B cell (primary cell): ENCODE measurements around the gene TMEM86A. TPM values are rescaled to one million over a fixed set of nuclear protein-coding genes. Genes with fewer than 3 reads are reported as not detected.

Experiments used
- ATAC-seq: fragments of 200-7000 bp; cut with Tn5 transposase; one replicate; pipeline ENCODE4 v1.10.0; 2021; ENCODE audit warnings: low read depth, mild to moderate bottlenecking, moderate number of reproducible peaks, moderate library complexity
- CTCF ChIA-PET: fragments of 350-600 bp; sonication (Branson Sonifier 250); formaldehyde crosslinking; loops from one replicate; lab custom pipeline; 2021; ENCODE audit warnings: antibody characterized with exemption, inconsistent platforms; lab: Charles Lee
- POLR2A ChIA-PET: fragments of 350-600 bp; sonication (Branson Sonifier 250); formaldehyde crosslinking; loops from one replicate; lab custom pipeline; 2021; ENCODE audit warnings: antibody characterized with exemption; lab: Charles Lee
- DNase-seq: peaks from one replicate; pipeline ENCODE4 v3.0.0; 2013
- H2AFZ ChIP-seq: 2 replicates; pipeline ENCODE4 v1.6.1; 2012; ENCODE audit warnings: mild to moderate bottlenecking, low read depth, low read length; ENCODE audit not compliant: insufficient read depth, poor library complexity, severe bottlenecking
- H3K27ac ChIP-seq, 2 donors: 1 replicate in 1 of 2; 2 replicates in 1 of 2; pipeline ENCODE4 v1.5.1; 2012 to 2013; ENCODE audit warnings: low read length in 2 of 2, mild to moderate bottlenecking in 2 of 2, moderate library complexity in 1 of 2
- H3K27me3 ChIP-seq, 4 experiments: fragments of 200-600 bp in 1 of 4; sonication (generic) in 1 of 4; replicated peaks in 1 of 4; 1 replicate in 2 of 4; 2 replicates in 2 of 4; pipeline versions ENCODE4 v1.6.1 to v1.7.0; 2013 to 2016; ENCODE audit warnings: low read length in 3 of 4, mild to moderate bottlenecking in 2 of 4, mixed read lengths in 1 of 4, moderate library complexity in 1 of 4; ENCODE audit not compliant: insufficient read depth in 4 of 4, control insufficient read depth in 3 of 4; ENCODE audit errors: control extremely low read depth in 1 of 4
- H3K36me3 ChIP-seq, 2 experiments: replicated peaks in 1 of 2; 1 replicate in 1 of 2; 2 replicates in 1 of 2; pipeline versions ENCODE4 v1.6.1 to v1.7.1; 2013; ENCODE audit warnings: low read length in 1 of 2; ENCODE audit not compliant: insufficient read depth in 2 of 2, control insufficient read depth in 1 of 2; ENCODE audit errors: control extremely low read depth in 1 of 2, extremely low read depth in 1 of 2
- H3K4me1 ChIP-seq, 2 donors: fragments of 200-600 bp in 1 of 2; sonication (generic) in 1 of 2; 1 replicate in 1 of 2; 2 replicates in 1 of 2; pipeline versions ENCODE4 v1.5.1 to v1.6.1; 2013 to 2017; ENCODE audit warnings: low read length in 2 of 2; ENCODE audit not compliant: control insufficient read depth in 2 of 2, insufficient read depth in 2 of 2
- H3K4me2 ChIP-seq: replicated peaks from 2 replicates; pipeline ENCODE3; 2012; ENCODE audit warnings: mild to moderate bottlenecking, low read depth, low read length; ENCODE audit not compliant: poor library complexity, severe bottlenecking
- H3K4me3 ChIP-seq, 5 experiments: fragments of 200-600 bp in 1 of 5; sonication (generic) in 1 of 5; 1 replicate in 3 of 5; 2 replicates in 2 of 5; pipeline versions ENCODE4 v1.5.1 to v1.7.0; 2011 to 2016; ENCODE audit warnings: low read length in 4 of 5, mild to moderate bottlenecking in 4 of 5, low read depth in 2 of 5, control low read depth in 1 of 5, moderate library complexity in 1 of 5; ENCODE audit not compliant: insufficient read depth in 1 of 5; ENCODE audit errors: control extremely low read depth in 1 of 5, extremely low read depth in 1 of 5
- H3K79me2 ChIP-seq: fragments of 200-600 bp; sonication (generic); one replicate; pipeline ENCODE4 v1.6.0; 2016; ENCODE audit warnings: low read length; ENCODE audit not compliant: control insufficient read depth, insufficient read depth
- H3K9ac ChIP-seq: fragments of 200-600 bp; sonication (generic); 2 replicates; pipeline ENCODE4 v1.6.1; 2017; ENCODE audit warnings: mild to moderate bottlenecking, low read length, moderate library complexity
- H3K9me3 ChIP-seq, 3 donors: one replicate each; pipeline versions ENCODE4 v1.6.1 to v1.7.1; 2013; ENCODE audit warnings: low read length in 2 of 3; ENCODE audit not compliant: control insufficient read depth in 2 of 3, insufficient read depth in 1 of 3; ENCODE audit errors: control extremely low read depth in 1 of 3
- H4K20me1 ChIP-seq: 2 replicates; pipeline ENCODE4 v1.6.0; 2012; ENCODE audit warnings: mild to moderate bottlenecking, low read length; ENCODE audit not compliant: insufficient read depth, control insufficient read depth, poor library complexity, severe bottlenecking
- H3K27ac Mint-ChIP-seq: one replicate; pipeline ENCODE4 v1.8.0; 2021; ENCODE audit warnings: mixed read lengths
- H3K27me3 Mint-ChIP-seq: one replicate; pipeline ENCODE4 v1.8.0; 2021; ENCODE audit warnings: mixed read lengths
- H3K4me1 Mint-ChIP-seq: one replicate; pipeline ENCODE4 v1.8.0; 2021; ENCODE audit warnings: mixed read lengths
- H3K4me3 Mint-ChIP-seq: one replicate; pipeline ENCODE4 v1.8.0; 2021; ENCODE audit warnings: mixed read lengths
- H3K9me3 Mint-ChIP-seq: one replicate; pipeline ENCODE4 v1.8.0; 2022; ENCODE audit warnings: mixed read lengths; ENCODE audit not compliant: insufficient read depth
- CTCF ChIP-seq: fragments of 200-600 bp; IDR thresholded peaks from one replicate; pipeline ENCODE4 v1.8.0; 2022; ENCODE audit warnings: antibody characterized with exemption, mild to moderate bottlenecking
- EZH2 ChIP-seq: IDR thresholded peaks from 2 replicates; pipeline ENCODE4 v1.6.1; 2012; ENCODE audit warnings: borderline replicate concordance, low read depth, mild to moderate bottlenecking, moderate library complexity, low read length; ENCODE audit not compliant: insufficient read depth, poor library complexity, severe bottlenecking
- WGBS: methylation state at CpG from one replicate; pipeline ENCODE4 v1.1.5; 2013; ENCODE audit warnings: missing lambda C conversion rate; ENCODE audit not compliant: insufficient coverage; 5-methylcytosine and 5-hydroxymethylcytosine counted together
- intact Hi-C: fragments of 100-400 bp; cut with micrococcal nuclease; formaldehyde crosslinking; loops from one replicate; pipeline ENCODE4 v1.10.0; 2022
- polyA plus RNA-seq: library from polyadenylated mRNA; depleted of rRNA; stranded (reverse); fragments of >200 nt; gene quantifications from 2 replicates; pipeline ENCODE4 v1.2.3, GENCODE V29; 2012
- total RNA-seq, 2 donors: library from RNA; stranded (reverse); fragments of 120-200 nt in 1 of 2; gene quantifications; 1 replicate in 1 of 2; 2 replicates in 1 of 2; pipeline versions ENCODE4 v1.2.3 to v1.2.4, GENCODE V29; 2013 to 2022

Gene TMEM86A
- total and polyA plus RNA-seq, 2 donors (not counting 1 experiment from before 2014, with no cell fraction given) = 0.40 to 1.1 TPM

- no peak for ATAC-seq
- no peak for DNase-seq
- H3K9me3 Mint-ChIP-seq = no peaks in the 10 kb centered on the region
- H3K27me3 ChIP-seq = peaks cover 0 to 2% (median 0%) of the 10 kb centered on the region in 4 experiments
- TF ChIP-seq EZH2 (no peak), CTCF (no peak)
- no peaks in the 10 kb centered on the region for H3K4me1 Mint-ChIP-seq
- H3K4me3 Mint-ChIP-seq = no peak overlapping the region
- H3K36me3 ChIP-seq = no peaks in the 10 kb centered on the region
- no peaks in the 10 kb centered on the region for H3K4me1 ChIP-seq
- H2AFZ ChIP-seq = no peak overlapping the region
- H3K27me3 Mint-ChIP-seq = peaks cover 9% of the 10 kb centered on the region
- ChIA-PET POLR2A (no interaction called here), CTCF (interaction anchor here (0.9 to 3.6 kb wide), 5 partner anchors 8 to 624 kb away, joined by 3 to 18 read pairs (median 7); no protein-coding TSS in a partner anchor)
- H4K20me1 ChIP-seq = no peaks in the 10 kb centered on the region
- H3K9ac ChIP-seq = no peak overlapping the region
- intact Hi-C loops = no loop called here
- WGBS = no CpG with 5 or more reads among the region's 4 CpGs
- no peaks in the 10 kb centered on the region for H3K9me3 ChIP-seq
- H3K27ac ChIP-seq = no peak overlapping the region
- no peaks in the 10 kb centered on the region for H3K79me2 ChIP-seq
- H3K4me3 ChIP-seq = no peak overlapping the region
- no peak overlapping the region for H3K4me2 ChIP-seq
- no peak overlapping the region for H3K27ac Mint-ChIP-seq
These were observed 41.1 kb downstream of the TMEM86A start for GRCh38 chr11:18739685-18740084.

GRCh38 chr11:18741783-18742182 lies 43.2 kb downstream of the TMEM86A start:
- intact Hi-C loops = no loop called here
- WGBS = 84% methylated on average over 2 of the region's 3 CpGs
- POLR2A ChIA-PET = no interaction called here
- H3K27me3 Mint-ChIP-seq = peaks cover 3% of the 10 kb centered on the region
- Histone ChIP-seq H2AFZ (no peak overlapping the region), H3K9ac (no peak overlapping the region), H3K4me3 (no peak overlapping the region), H3K79me2 (no peaks in the 10 kb centered on the region), H3K4me2 (no peak overlapping the region), H3K27ac (no peak overlapping the region), H3K36me3 (no peaks in the 10 kb centered on the region), H3K27me3 (peaks cover 0 to 2% (median 0%) of the 10 kb centered on the region in 4 experiments), H3K9me3 (no peaks in the 10 kb centered on the region), H3K4me1 (no peaks in the 10 kb centered on the region), H4K20me1 (no peaks in the 10 kb centered on the region)
- no peak for TF ChIP-seq EZH2
- TF ChIP-seq CTCF = no peak
- CTCF ChIA-PET = interaction anchor here (1.0 to 3.6 kb wide), 3 partner anchors 10 to 20 kb away, joined by 3 to 18 read pairs (median 12); no protein-coding TSS in a partner anchor
- no peak for DNase-seq
- H3K27ac Mint-ChIP-seq = no peak overlapping the region
- ATAC-seq = no peak
- no peaks in the 10 kb centered on the region for H3K4me1 Mint-ChIP-seq
- no peak overlapping the region for H3K4me3 Mint-ChIP-seq
- H3K9me3 Mint-ChIP-seq = no peaks in the 10 kb centered on the region
